IMR-90 (cell line): ENCODE measurements around the gene ISCA1. TPM values are rescaled to one million over a fixed set of nuclear protein-coding genes. Genes with fewer than 3 reads are reported as not detected.

ENCODE experiments used
- ATAC-seq: fragments of 200-7000 bp; cut with Tn5 transposase; 2 replicates; pipeline ENCODE4 v1.9.1; 2020; ENCODE audit warnings: low read depth, mild to moderate bottlenecking, moderate library complexity
- BruUV-seq: library from RNA; stranded (reverse); fragments of 400-500 nt; replicated peaks from 2 replicates; lab custom pipeline; 2021; lab: Mats Ljungman, UMichigan
- CTCF ChIA-PET: fragments of 300-600 bp; formaldehyde crosslinking; extraction: SDS; loops from one replicate; lab custom pipeline; 2021; ENCODE audit warnings: antibody characterized with exemption; lab: Yijun Ruan, JAX
- POLR2A ChIA-PET: fragments of 300-600 bp; sonication (Branson Sonifier 250); formaldehyde crosslinking; loops from one replicate; lab custom pipeline; 2022; ENCODE audit warnings: antibody characterized with exemption; ENCODE audit not compliant: unreplicated experiment; lab: Charles Lee
- DNase-seq: peaks from one replicate; pipeline ENCODE4 v3.0.0; 2013
- H2AFZ ChIP-seq: replicated peaks from 2 replicates; pipeline ENCODE3; 2013; ENCODE audit warnings: low read length, mild to moderate bottlenecking; ENCODE audit not compliant: poor library complexity
- H2AK5ac ChIP-seq: 2 replicates; pipeline ENCODE4 v1.6.1; 2013; ENCODE audit warnings: low read depth, low read length, inconsistent platforms
- H2AK9ac ChIP-seq: replicated peaks from 2 replicates; pipeline ENCODE3; 2013; ENCODE audit warnings: mild to moderate bottlenecking, low read depth, low read length, moderate library complexity; ENCODE audit not compliant: poor library complexity
- H2BK120ac ChIP-seq: 2 replicates; pipeline ENCODE4 v1.6.1; 2013; ENCODE audit warnings: low read depth, low read length, inconsistent platforms
- H2BK15ac ChIP-seq: 3 replicates; pipeline ENCODE4 v1.6.1; 2013; ENCODE audit warnings: low read depth, low read length, inconsistent platforms
- H2BK20ac ChIP-seq: 2 replicates; pipeline ENCODE4 v1.6.1; 2013; ENCODE audit warnings: low read depth, mild to moderate bottlenecking, inconsistent platforms, low read length, moderate library complexity
- H2BK5ac ChIP-seq: 2 replicates; pipeline ENCODE4 v1.6.1; 2013; ENCODE audit warnings: mild to moderate bottlenecking, low read depth, low read length, inconsistent platforms; ENCODE audit not compliant: poor library complexity, severe bottlenecking
- H3K14ac ChIP-seq: replicated peaks from 2 replicates; pipeline ENCODE4 v1.6.1; 2013; ENCODE audit warnings: low read depth, low read length, inconsistent platforms
- H3K18ac ChIP-seq: 2 replicates; pipeline ENCODE4 v1.6.1; 2013; ENCODE audit warnings: low read depth, low read length, control low read depth
- H3K23ac ChIP-seq: 2 replicates; pipeline ENCODE4 v1.6.1; 2013; ENCODE audit warnings: low read depth, low read length, inconsistent platforms
- H3K27ac ChIP-seq: 2 replicates; pipeline ENCODE4 v1.5.1; 2013; ENCODE audit warnings: mild to moderate bottlenecking, control low read depth, low read length; ENCODE audit not compliant: insufficient read depth
- H3K27me3 ChIP-seq: 2 replicates; pipeline ENCODE4 v1.6.1; 2013; ENCODE audit warnings: low read length; ENCODE audit not compliant: control insufficient read depth, insufficient read depth
- H3K36me3 ChIP-seq: 2 replicates; pipeline ENCODE4 v1.6.1; 2013; ENCODE audit warnings: low read length, mixed read lengths; ENCODE audit not compliant: control insufficient read depth, insufficient read depth
- H3K4ac ChIP-seq: 2 replicates; pipeline ENCODE4 v1.6.1; 2013; ENCODE audit warnings: low read depth, low read length, inconsistent platforms
- H3K4me1 ChIP-seq: 2 replicates; pipeline ENCODE4 v1.6.1; 2013; ENCODE audit warnings: low read length, mixed read lengths; ENCODE audit not compliant: control insufficient read depth, insufficient read depth
- H3K4me2 ChIP-seq: 2 replicates; pipeline ENCODE4 v1.6.1; 2013; ENCODE audit warnings: low read depth, mild to moderate bottlenecking, control low read depth, low read length, moderate library complexity
- H3K4me3 ChIP-seq: 2 replicates; pipeline ENCODE4 v1.5.1; 2013; ENCODE audit warnings: low read depth, mild to moderate bottlenecking, control low read depth, low read length, moderate library complexity; ENCODE audit not compliant: insufficient read depth
- H3K56ac ChIP-seq: 2 replicates; pipeline ENCODE4 v1.6.1; 2013; ENCODE audit warnings: low read length, inconsistent platforms; ENCODE audit not compliant: insufficient read depth; ENCODE audit errors: extremely low read depth
- H3K79me1 ChIP-seq, 2 experiments: 2 replicates each; pipeline ENCODE4 v1.6.1; 2013; ENCODE audit warnings: low read length in 2 of 2, inconsistent platforms in 1 of 2, low read depth in 1 of 2
- H3K9ac ChIP-seq: 2 replicates; pipeline ENCODE4 v1.6.1; 2013; ENCODE audit warnings: low read depth, low read length, control low read depth
- H3K9me1 ChIP-seq: 2 replicates; pipeline ENCODE4 v1.6.1; 2013; ENCODE audit warnings: low read length, inconsistent platforms; ENCODE audit not compliant: insufficient read depth
- H3K9me3 ChIP-seq: 2 replicates; pipeline ENCODE4 v1.6.1; 2013; ENCODE audit warnings: low read length; ENCODE audit not compliant: control insufficient read depth, insufficient read depth
- H4K20me1 ChIP-seq: 2 replicates; pipeline ENCODE4 v1.6.1; 2013; ENCODE audit warnings: low read length, inconsistent platforms; ENCODE audit not compliant: insufficient read depth
- H4K5ac ChIP-seq: 2 replicates; pipeline ENCODE4 v1.6.1; 2013; ENCODE audit warnings: mild to moderate bottlenecking, low read depth, low read length, control low read depth
- H4K8ac ChIP-seq, 2 experiments: 2 replicates each; pipeline ENCODE4 v1.6.1; 2013; ENCODE audit warnings: low read depth in 2 of 2, low read length in 2 of 2, control low read depth in 1 of 2, inconsistent platforms in 1 of 2
- H4K91ac ChIP-seq: 2 replicates; pipeline ENCODE4 v1.6.1; 2013; ENCODE audit warnings: low read depth, low read length, inconsistent platforms; ENCODE audit not compliant: insufficient read depth
- BHLHE40 ChIP-seq: fragments of 150-350 bp; IDR thresholded peaks from 2 replicates; pipeline ENCODE4 v1.6.1; 2016; ENCODE audit warnings: mild to moderate bottlenecking, low read depth, low read length
- CEBPB ChIP-seq: IDR thresholded peaks from 2 replicates; pipeline ENCODE4 v1.6.1; 2012; ENCODE audit warnings: low read depth, low read length, improper control_type of control experiment
- CHD1 ChIP-seq: IDR thresholded peaks from 2 replicates; pipeline ENCODE4 v1.6.1; 2012; ENCODE audit warnings: low read depth, low read length, improper control_type of control experiment
- FOS ChIP-seq: fragments of 150-350 bp; IDR thresholded peaks from 2 replicates; pipeline ENCODE4 v1.6.1; 2016; ENCODE audit warnings: low read depth, low read length
- MAFK ChIP-seq: IDR thresholded peaks from 2 replicates; pipeline ENCODE4 v1.6.1; 2012; ENCODE audit warnings: low read depth, low read length, improper control_type of control experiment
- MAZ ChIP-seq: IDR thresholded peaks from 2 replicates; pipeline ENCODE4 v1.6.1; 2012; ENCODE audit warnings: low read depth, mild to moderate bottlenecking, low read length, improper control_type of control experiment, moderate library complexity, borderline replicate concordance
- MXI1 ChIP-seq: IDR thresholded peaks from 2 replicates; pipeline ENCODE4 v1.6.1; 2012; ENCODE audit warnings: low read depth, mild to moderate bottlenecking, low read length, moderate library complexity, borderline replicate concordance
- NFE2L2 ChIP-seq: fragments of 150-350 bp; IDR thresholded peaks from 2 replicates; pipeline ENCODE4 v1.6.1; 2016; ENCODE audit warnings: low read depth, mild to moderate bottlenecking, low read length
- POLR2A ChIP-seq: IDR thresholded peaks from 2 replicates; pipeline ENCODE4 v1.6.1; 2012; ENCODE audit warnings: mild to moderate bottlenecking, low read depth, low read length
- RAD21 ChIP-seq: IDR thresholded peaks from 2 replicates; pipeline ENCODE4 v1.6.1; 2012; ENCODE audit warnings: low read length, improper control_type of control experiment
- RCOR1 ChIP-seq: IDR thresholded peaks from 2 replicates; pipeline ENCODE4 v1.6.1; 2012; ENCODE audit warnings: mild to moderate bottlenecking, low read length, improper control_type of control experiment; ENCODE audit not compliant: insufficient replicate concordance
- RFX5 ChIP-seq: IDR thresholded peaks from 2 replicates; pipeline ENCODE4 v1.8.0; 2012; ENCODE audit warnings: low read depth, mild to moderate bottlenecking, low read length, moderate library complexity
- SMC3 ChIP-seq: fragments of 150-350 bp; IDR thresholded peaks from 2 replicates; pipeline ENCODE4 v1.6.1; 2016; ENCODE audit warnings: low read depth, mild to moderate bottlenecking, antibody characterized with exemption, low read length, moderate library complexity
- whole genome bisulfite sequencing, 2 experiments: methylation state at CpG; one replicate each; pipeline versions ENCODE4 v1.1.5 to v1.1.7; 2013; ENCODE audit warnings: missing lambda C conversion rate in 2 of 2; ENCODE audit not compliant: insufficient read length in 1 of 2; ENCODE audit errors: extremely low coverage in 2 of 2; 5-methylcytosine and 5-hydroxymethylcytosine counted together
- dilution Hi-C: fragments of 300-500 bp; cut with HindIII; formaldehyde crosslinking; loops from one replicate; pipeline ENCODE4 v1.14.3; 2018; ENCODE audit warnings: low sequenced_read_pairs; ENCODE audit not compliant: unreplicated experiment
- in situ Hi-C: fragments of 300-500 bp; cut with MboI; formaldehyde crosslinking; loops from 3 replicates; pipeline ENCODE4 v1.14.3; 2019; ENCODE audit warnings: low sequenced_read_pairs, inconsistent platforms, mixed read lengths
- intact Hi-C: fragments of 100-400 bp; cut with micrococcal nuclease; formaldehyde crosslinking; loops from 2 replicates; pipeline ENCODE4 v1.10.0; 2022
- polyA plus RNA-seq, 3 experiments: library from polyadenylated mRNA; depleted of rRNA; stranded (reverse); fragments of >200 nt; gene quantifications; 2 replicates each; pipeline ENCODE4 v1.2.3, GENCODE V29; 2012; ENCODE audit warnings: low replicate concordance in 1 of 3
- total RNA-seq: library from RNA; depleted of rRNA; stranded (reverse); fragments of >200 nt; gene quantifications from 2 replicates; pipeline ENCODE4 v1.2.3, GENCODE V29; 2012
- TF ChIP-seq, protein P1 (sequence below): fragments of 150-350 bp; IDR thresholded peaks from 2 replicates; pipeline ENCODE4 v1.6.1; 2016; ENCODE audit warnings: low read depth, mild to moderate bottlenecking, low read length, moderate library complexity, borderline replicate concordance
- TF ChIP-seq, protein P2 (sequence below): fragments of 150-350 bp; IDR thresholded peaks from 2 replicates; pipeline ENCODE4 v1.6.1; 2017; ENCODE audit warnings: mild to moderate bottlenecking, antibody characterized with exemption, low read length, low read depth

The ISCA1 gene
- total and polyA plus RNA-seq, 2 of the 4 experiments (the other 2 are of a cell fraction) = 14.7 to 15.1 TPM

DNA sequence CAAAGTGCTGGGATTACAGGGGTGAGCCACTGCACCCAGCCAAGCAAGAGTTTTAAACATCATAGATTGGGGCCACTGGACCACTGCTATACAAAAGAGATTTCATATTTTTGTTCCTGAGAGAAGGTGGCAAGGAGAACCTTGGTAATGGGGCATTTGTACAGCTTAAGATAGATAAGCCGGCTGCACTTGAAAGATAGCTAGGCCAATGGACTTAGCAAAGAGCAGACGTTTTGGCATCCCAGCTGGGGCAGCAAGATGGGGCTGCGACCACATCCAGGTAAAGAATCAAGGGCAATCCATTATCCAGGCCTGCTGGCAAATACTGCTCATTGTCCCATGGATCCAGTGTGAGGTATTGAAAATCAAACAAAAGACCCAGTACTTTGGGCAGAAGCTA is 3.9 kb upstream of the ISCA1 start:
- no peak overlapping the region for H2BK5ac ChIP-seq
- no peak overlapping the region for H3K4me3 ChIP-seq
- no peaks in the 10 kb centered on the region for H3K9me1 ChIP-seq
- H3K36me3 ChIP-seq = peaks cover 5% of the 10 kb centered on the region
- H4K5ac ChIP-seq = no peak overlapping the region; the same call in 1 of the 2 replicates
- POLR2A ChIA-PET = no interaction called here
- CTCF ChIA-PET = no interaction called here
- no peak overlapping the region for H4K91ac ChIP-seq
- no peak for ATAC-seq
- in situ Hi-C loops = no loop called here
- no peak overlapping the region for H2BK120ac ChIP-seq
- H3K23ac ChIP-seq = no peak overlapping the region
- no peak overlapping the region for H3K9ac ChIP-seq
- no peak overlapping the region for H2BK20ac ChIP-seq
- H3K4me2 ChIP-seq = no peak overlapping the region
- H2AFZ ChIP-seq = no peak overlapping the region
- H4K8ac ChIP-seq = no peak overlapping the region
- no peak overlapping the region for H3K27ac ChIP-seq
- no peaks in the 10 kb centered on the region for H3K9me3 ChIP-seq
- DNase-seq = no peak
- no peak overlapping the region for H3K4ac ChIP-seq
- H3K14ac ChIP-seq = no peak overlapping the region
- H3K27me3 ChIP-seq = no peaks in the 10 kb centered on the region
- no peak overlapping the region for H2BK15ac ChIP-seq
- no peak overlapping the region for H2AK9ac ChIP-seq
- 39% methylated on average over 3 of the region's 3 CpGs; no CpG with 5 or more reads in 1 of the 2 experiments for WGBS, 2 experiments
- H3K79me1 ChIP-seq = peaks cover 5 to 9% of the 10 kb centered on the region in 2 experiments
- peaks cover 7% of the 10 kb centered on the region; the same call in 1 of the 2 replicates for H4K20me1 ChIP-seq
- intact Hi-C loops = loop anchor here (5.0 kb wide), 1 partner anchor 36 kb away; no protein-coding TSS in a partner anchor
- no peak overlapping the region for H3K18ac ChIP-seq
- peaks cover 2% of the 10 kb centered on the region for H3K4me1 ChIP-seq
- dilution Hi-C loops = no loop called here
- H3K56ac ChIP-seq = no peak overlapping the region
- TF ChIP-seq BHLHE40 (no peak), RFX5 (no peak), RAD21 (no peak), SMC3 (no peak), MXI1 (no peak), CHD1 (no peak), POLR2A (no peak), NFE2L2 (no peak), CEBPB (no peak), RCOR1 (no peak), MAZ (no peak), FOS (no peak), MAFK (no peak)
- TF ChIP-seq, protein P1, sequence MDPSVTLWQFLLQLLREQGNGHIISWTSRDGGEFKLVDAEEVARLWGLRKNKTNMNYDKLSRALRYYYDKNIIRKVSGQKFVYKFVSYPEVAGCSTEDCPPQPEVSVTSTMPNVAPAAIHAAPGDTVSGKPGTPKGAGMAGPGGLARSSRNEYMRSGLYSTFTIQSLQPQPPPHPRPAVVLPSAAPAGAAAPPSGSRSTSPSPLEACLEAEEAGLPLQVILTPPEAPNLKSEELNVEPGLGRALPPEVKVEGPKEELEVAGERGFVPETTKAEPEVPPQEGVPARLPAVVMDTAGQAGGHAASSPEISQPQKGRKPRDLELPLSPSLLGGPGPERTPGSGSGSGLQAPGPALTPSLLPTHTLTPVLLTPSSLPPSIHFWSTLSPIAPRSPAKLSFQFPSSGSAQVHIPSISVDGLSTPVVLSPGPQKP = no peak
- TF ChIP-seq, protein P2, sequence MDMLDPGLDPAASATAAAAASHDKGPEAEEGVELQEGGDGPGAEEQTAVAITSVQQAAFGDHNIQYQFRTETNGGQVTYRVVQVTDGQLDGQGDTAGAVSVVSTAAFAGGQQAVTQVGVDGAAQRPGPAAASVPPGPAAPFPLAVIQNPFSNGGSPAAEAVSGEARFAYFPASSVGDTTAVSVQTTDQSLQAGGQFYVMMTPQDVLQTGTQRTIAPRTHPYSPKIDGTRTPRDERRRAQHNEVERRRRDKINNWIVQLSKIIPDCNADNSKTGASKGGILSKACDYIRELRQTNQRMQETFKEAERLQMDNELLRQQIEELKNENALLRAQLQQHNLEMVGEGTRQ = no peak
- BruUV-seq = no TSS peak
- H2AK5ac ChIP-seq = no peak overlapping the region
